ENCODE measurements around the gene MYL6B. TPM values are rescaled to one million over a fixed set of nuclear protein-coding genes. Genes with fewer than 3 reads are reported as not detected.
"Not testable (repeated sequence)": the region's sequence is repeated elsewhere in the genome, so short reads cannot be mapped to it uniquely, and the experiment has no call there.

Gene MYL6B
- polyA plus RNA-seq, 2 of the 4 experiments (the other 2 are of a cell fraction), result 67.0 to 83.9 TPM

- 83% methylated on average over 11 of the region's 11 CpGs for WGBS (ENCODE audit: missing lambda C conversion rate)
- no peak for ATAC-seq
- POLR2A ChIA-PET, result no interaction called here
These were observed 3.0 kb downstream of the MYL6B start for GRCh38 chr12:56155256-56155845.

GRCh38 chr12:56156464-56157200, 4.2 kb downstream of the MYL6B start:
- Histone ChIP-seq H3K27ac (peak overlapping the region; percentile 90 to 97), H3K4me2 (peak overlapping the region; percentile 94), H3K4me1 (peaks cover 38% of the 10 kb centered on the region)
- ATAC-seq; H3K9me3 ChIP-seq; POLR2A ChIA-PET; DNase-seq (ENCODE audit: low read depth in 1 of 2, low spot score in 1 of 2); H3K4me3 ChIP-seq; FAIRE-seq: not testable (repeated sequence)
- CTCF ChIA-PET, result interaction anchor here (0.6 to 10.2 kb wide), 9 partner anchors 12 to 492 kb away, joined by 3 to 98 read pairs (median 3); partner anchors contain the start of genes ERBB3, ESYT1 and ZC3H10
- 95% methylated on average over 21 of the region's 21 CpGs for WGBS (ENCODE audit: missing lambda C conversion rate)

More at GRCh38 chr12:56155256-56155845, 3.0 kb downstream of the MYL6B start:
- H3K9me3 ChIP-seq, result no peaks in the 10 kb centered on the region
- no peak for DNase-seq (ENCODE audit: low read depth in 1 of 2, low spot score in 1 of 2)
- peaks cover 30% of the 10 kb centered on the region for H3K4me1 ChIP-seq
- H3K4me2 ChIP-seq, result no peak overlapping the region
- CTCF ChIA-PET, result interaction anchor here (1.8 to 10.2 kb wide), 4 partner anchors 11 to 36 kb away, joined by 5 to 98 read pairs (median 26); partner anchors contain the start of genes ESYT1, SMARCC2 and ZC3H10
- no peak for FAIRE-seq
- no peak overlapping the region for H3K4me3 ChIP-seq
- no peak for TF ChIP-seq TFCP2L1 (CRISPR knock-in tag; IDR thresholded peaks at IDR 0.05)
- TF ChIP-seq, protein P1, sequence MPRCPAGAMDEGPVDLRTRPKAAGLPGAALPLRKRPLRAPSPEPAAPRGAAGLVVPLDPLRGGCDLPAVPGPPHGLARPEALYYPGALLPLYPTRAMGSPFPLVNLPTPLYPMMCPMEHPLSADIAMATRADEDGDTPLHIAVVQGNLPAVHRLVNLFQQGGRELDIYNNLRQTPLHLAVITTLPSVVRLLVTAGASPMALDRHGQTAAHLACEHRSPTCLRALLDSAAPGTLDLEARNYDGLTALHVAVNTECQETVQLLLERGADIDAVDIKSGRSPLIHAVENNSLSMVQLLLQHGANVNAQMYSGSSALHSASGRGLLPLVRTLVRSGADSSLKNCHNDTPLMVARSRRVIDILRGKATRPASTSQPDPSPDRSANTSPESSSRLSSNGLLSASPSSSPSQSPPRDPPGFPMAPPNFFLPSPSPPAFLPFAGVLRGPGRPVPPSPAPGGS (IDR thresholded peaks at IDR 0.05), result no peak
- no peak for TF ChIP-seq RAD21 (conservative IDR thresholded peaks at IDR 0.05 in 1 of 2, IDR thresholded peaks at IDR 0.05 in 1 of 2)
- TF ChIP-seq NFE2L2 (conservative IDR thresholded peaks at IDR 0.05; ENCODE audit: low read length), result no peak
- no peak for TF ChIP-seq KDM1A (IDR thresholded peaks at IDR 0.05; ENCODE audit: low read depth)
- TF ChIP-seq GATA3 (IDR thresholded peaks at IDR 0.05; ENCODE audit: borderline replicate concordance), result no peak
- no peak for TF ChIP-seq MAZ (IDR thresholded peaks at IDR 0.05; ENCODE audit: borderline replicate concordance, low read depth, low read length)
- TF ChIP-seq CEBPB (IDR thresholded peaks at IDR 0.05), result no peak
- no peak for TF ChIP-seq ZSCAN20 (CRISPR knock-in tag; IDR thresholded peaks at IDR 0.05)
- no peak for TF ChIP-seq HOXB5 (CRISPR knock-in tag; IDR thresholded peaks at IDR 0.05)
- TF ChIP-seq EP300 (IDR thresholded peaks at IDR 0.05), result no peak
- TF ChIP-seq KDM5A (IDR thresholded peaks at IDR 0.05), result no peak
- no peak for TF ChIP-seq RARB (CRISPR knock-in tag; IDR thresholded peaks at IDR 0.05)
- no peak for TF ChIP-seq NPAS2 (CRISPR knock-in tag; IDR thresholded peaks at IDR 0.05; ENCODE audit: borderline replicate concordance)
- TF ChIP-seq HDAC2 (IDR thresholded peaks at IDR 0.05), result no peak
- TF ChIP-seq JUNB (IDR thresholded peaks at IDR 0.05), result no peak
- TF ChIP-seq FOSL2 (IDR thresholded peaks at IDR 0.05), result no peak
- no peak for TF ChIP-seq FOSL2 (CRISPR knock-in tag; IDR thresholded peaks at IDR 0.05)
- no peak overlapping the region for H3K27ac ChIP-seq

DNA sequence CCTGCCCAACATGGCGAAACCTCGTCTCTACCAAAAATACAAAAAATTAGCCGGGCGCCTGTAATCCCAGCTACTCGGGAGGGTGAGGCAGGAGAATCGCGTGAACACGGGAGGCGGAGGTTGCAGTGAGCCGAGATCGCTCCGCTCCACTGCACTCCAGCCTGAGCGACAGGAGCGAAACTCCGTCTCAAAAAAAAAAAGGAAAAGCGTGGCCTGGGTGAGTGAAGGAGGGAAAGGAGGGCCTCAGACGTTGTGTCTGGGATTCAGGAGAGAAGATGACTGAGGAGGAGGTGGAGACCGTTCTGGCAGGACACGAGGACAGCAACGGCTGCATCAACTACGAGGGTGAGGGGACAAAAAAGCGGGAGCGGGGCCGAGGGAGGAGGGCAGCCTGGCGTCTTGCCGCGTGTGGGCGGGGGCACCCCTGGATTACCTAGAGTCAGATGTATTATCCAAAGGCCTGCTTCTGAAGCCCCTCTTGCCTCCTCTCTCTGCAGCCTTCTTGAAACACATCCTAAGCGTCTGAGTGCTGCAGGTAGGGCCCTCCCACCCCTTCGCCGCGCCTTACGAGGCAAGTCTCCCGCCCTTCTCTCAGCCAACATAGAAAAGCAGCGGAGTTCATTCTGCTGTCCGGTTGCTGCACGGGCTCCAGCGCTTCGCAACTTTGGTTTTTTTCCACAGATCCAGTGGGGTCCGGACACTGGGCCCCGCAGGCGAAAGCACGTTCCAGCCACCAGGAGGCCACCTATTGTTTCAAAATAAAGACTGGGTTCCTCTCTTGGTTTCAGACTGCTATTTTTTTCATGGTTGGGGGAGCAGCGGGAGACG, 5.0 kb downstream of the MYL6B start:
- FAIRE-seq, result no peak
- ATAC-seq, result peak; percentile 71 to 75
- DNase-seq (ENCODE audit: low read depth in 1 of 2, low spot score in 1 of 2), result peak; percentile 87 to 94
- Histone ChIP-seq H3K9me3 (no peaks in the 10 kb centered on the region), H3K4me1 (peaks cover 43% of the 10 kb centered on the region), H3K4me3 (peak overlapping the region; percentile 74), H3K4me2 (peak overlapping the region; percentile 94), H3K27ac (peak overlapping the region; percentile 90 to 97)
- POLR2A ChIA-PET, result interaction anchor here (1.0 to 2.1 kb wide), 6 partner anchors 15 to 41 kb away, joined by 4 to 16 read pairs (median 7); partner anchors contain the start of genes ESYT1, RPL41, SMARCC2 and ZC3H10
- CTCF ChIA-PET, result interaction anchor here (0.6 to 10.2 kb wide), 9 partner anchors 13 to 175 kb away, joined by 3 to 98 read pairs (median 4); partner anchors contain the start of genes ERBB3, ESYT1, SMARCC2 and ZC3H10
- WGBS (ENCODE audit: missing lambda C conversion rate), result 30% methylated on average over 45 of the region's 45 CpGs
- TF ChIP-seq, protein P2, sequence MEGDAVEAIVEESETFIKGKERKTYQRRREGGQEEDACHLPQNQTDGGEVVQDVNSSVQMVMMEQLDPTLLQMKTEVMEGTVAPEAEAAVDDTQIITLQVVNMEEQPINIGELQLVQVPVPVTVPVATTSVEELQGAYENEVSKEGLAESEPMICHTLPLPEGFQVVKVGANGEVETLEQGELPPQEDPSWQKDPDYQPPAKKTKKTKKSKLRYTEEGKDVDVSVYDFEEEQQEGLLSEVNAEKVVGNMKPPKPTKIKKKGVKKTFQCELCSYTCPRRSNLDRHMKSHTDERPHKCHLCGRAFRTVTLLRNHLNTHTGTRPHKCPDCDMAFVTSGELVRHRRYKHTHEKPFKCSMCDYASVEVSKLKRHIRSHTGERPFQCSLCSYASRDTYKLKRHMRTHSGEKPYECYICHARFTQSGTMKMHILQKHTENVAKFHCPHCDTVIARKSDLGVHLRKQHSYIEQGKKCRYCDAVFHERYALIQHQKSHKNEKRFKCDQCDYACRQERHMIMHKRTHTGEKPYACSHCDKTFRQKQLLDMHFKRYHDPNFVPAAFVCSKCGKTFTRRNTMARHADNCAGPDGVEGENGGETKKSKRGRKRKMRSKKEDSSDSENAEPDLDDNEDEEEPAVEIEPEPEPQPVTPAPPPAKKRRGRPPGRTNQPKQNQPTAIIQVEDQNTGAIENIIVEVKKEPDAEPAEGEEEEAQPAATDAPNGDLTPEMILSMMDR (IDR thresholded peaks at IDR 0.05), result peak; percentile 56
- TF ChIP-seq MYC (IDR thresholded peaks at IDR 0.05; ENCODE audit: borderline replicate concordance, low read length) (0 out of 2 replicates have a peak, but pooled peaks have one; percentile 12), RAD21 (conservative IDR thresholded peaks at IDR 0.05 in 1 of 2, IDR thresholded peaks at IDR 0.05 in 1 of 2) (peak; percentile 12 to 22; a peak in 1 of 5 replicates), MAX (IDR thresholded peaks at IDR 0.05) (peak; percentile 45), POLR2A (IDR thresholded peaks at IDR 0.05; ENCODE audit: low read length) (peak; percentile 30), BHLHE40 (IDR thresholded peaks at IDR 0.05; ENCODE audit: low read depth, low read length) (no peak), SMC3 (IDR thresholded peaks at IDR 0.05) (peak; percentile 29; the same call in 1 of the 3 replicates)
- TF ChIP-seq, protein P3, sequence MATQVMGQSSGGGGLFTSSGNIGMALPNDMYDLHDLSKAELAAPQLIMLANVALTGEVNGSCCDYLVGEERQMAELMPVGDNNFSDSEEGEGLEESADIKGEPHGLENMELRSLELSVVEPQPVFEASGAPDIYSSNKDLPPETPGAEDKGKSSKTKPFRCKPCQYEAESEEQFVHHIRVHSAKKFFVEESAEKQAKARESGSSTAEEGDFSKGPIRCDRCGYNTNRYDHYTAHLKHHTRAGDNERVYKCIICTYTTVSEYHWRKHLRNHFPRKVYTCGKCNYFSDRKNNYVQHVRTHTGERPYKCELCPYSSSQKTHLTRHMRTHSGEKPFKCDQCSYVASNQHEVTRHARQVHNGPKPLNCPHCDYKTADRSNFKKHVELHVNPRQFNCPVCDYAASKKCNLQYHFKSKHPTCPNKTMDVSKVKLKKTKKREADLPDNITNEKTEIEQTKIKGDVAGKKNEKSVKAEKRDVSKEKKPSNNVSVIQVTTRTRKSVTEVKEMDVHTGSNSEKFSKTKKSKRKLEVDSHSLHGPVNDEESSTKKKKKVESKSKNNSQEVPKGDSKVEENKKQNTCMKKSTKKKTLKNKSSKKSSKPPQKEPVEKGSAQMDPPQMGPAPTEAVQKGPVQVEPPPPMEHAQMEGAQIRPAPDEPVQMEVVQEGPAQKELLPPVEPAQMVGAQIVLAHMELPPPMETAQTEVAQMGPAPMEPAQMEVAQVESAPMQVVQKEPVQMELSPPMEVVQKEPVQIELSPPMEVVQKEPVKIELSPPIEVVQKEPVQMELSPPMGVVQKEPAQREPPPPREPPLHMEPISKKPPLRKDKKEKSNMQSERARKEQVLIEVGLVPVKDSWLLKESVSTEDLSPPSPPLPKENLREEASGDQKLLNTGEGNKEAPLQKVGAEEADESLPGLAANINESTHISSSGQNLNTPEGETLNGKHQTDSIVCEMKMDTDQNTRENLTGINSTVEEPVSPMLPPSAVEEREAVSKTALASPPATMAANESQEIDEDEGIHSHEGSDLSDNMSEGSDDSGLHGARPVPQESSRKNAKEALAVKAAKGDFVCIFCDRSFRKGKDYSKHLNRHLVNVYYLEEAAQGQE (IDR thresholded peaks at IDR 0.05), result no peak
